Measurements from ENCODE around the gene TTC39A.

Gene TTC39A

GRCh38 chr1:51247499-51247898 is 82.9 kb downstream of the TTC39A start:
- TF ChIP-seq CTCF (IDR thresholded peaks at IDR 0.05; ENCODE audit: insufficient read depth, low read length, missing control alignments), result no peak
- no peak for DNase-seq (ENCODE audit: low read depth, low spot score)
- ChIA-PET POLR2A (no interaction called here), CTCF (interaction anchor here (1.2 kb wide), 1 partner anchor 49 kb away, joined by 7 read pairs; no protein-coding TSS in a partner anchor)
- H3K4me3 ChIP-seq (ENCODE audit: low read depth, low read length), result no peak overlapping the region

- ChIA-PET CTCF (interaction anchor here (1.2 kb wide), 1 partner anchor 50 kb away, joined by 7 read pairs; no protein-coding TSS in a partner anchor), POLR2A (no interaction called here)
- DNase-seq (ENCODE audit: low read depth, low spot score), result no peak
- H3K4me3 ChIP-seq (ENCODE audit: low read depth, low read length), result no peak overlapping the region
- no peak for TF ChIP-seq CTCF (IDR thresholded peaks at IDR 0.05; ENCODE audit: insufficient read depth, low read length, missing control alignments)
Observed at GRCh38 chr1:51247022-51247421, 83.3 kb downstream of the TTC39A start.

GRCh38 chr1:51242546-51242945 is 87.8 kb downstream of the TTC39A start:
- H3K4me3 ChIP-seq (ENCODE audit: low read depth, low read length), result no peak overlapping the region
- CTCF ChIA-PET, result interaction anchor here (1.3 to 1.8 kb wide), 3 partner anchors 18 to 53 kb away, joined by 3 to 4 read pairs (median 3); no protein-coding TSS in a partner anchor
- DNase-seq (ENCODE audit: low read depth, low spot score), result no peak
- POLR2A ChIA-PET, result no interaction called here
- no peak for TF ChIP-seq CTCF (IDR thresholded peaks at IDR 0.05; ENCODE audit: insufficient read depth, low read length, missing control alignments)

GRCh38 chr1:51241119-51241518 is 89.2 kb downstream of the TTC39A start:
- H3K4me3 ChIP-seq (ENCODE audit: low read depth, low read length), result no peak overlapping the region
- ChIA-PET POLR2A (no interaction called here), CTCF (interaction anchor here (1.3 to 1.8 kb wide), 2 partner anchors 15 to 55 kb away, joined by 4 read pairs; no protein-coding TSS in a partner anchor)
- DNase-seq (ENCODE audit: low read depth, low spot score), result no peak
- TF ChIP-seq CTCF (IDR thresholded peaks at IDR 0.05; ENCODE audit: insufficient read depth, low read length, missing control alignments), result no peak

- no peak for TF ChIP-seq CTCF (IDR thresholded peaks at IDR 0.05; ENCODE audit: insufficient read depth, low read length, missing control alignments)
- ChIA-PET CTCF (interaction anchor here (2.7 kb wide), 1 partner anchor 57 kb away, joined by 10 read pairs; no protein-coding TSS in a partner anchor), POLR2A (no interaction called here)
- no peak for DNase-seq (ENCODE audit: low read depth, low spot score)
- no peak overlapping the region for H3K4me3 ChIP-seq (ENCODE audit: low read depth, low read length)
Observed at GRCh38 chr1:51240084-51240483, 90.3 kb downstream of the TTC39A start.

GRCh38 chr1:51238034-51238403 is 92.3 kb downstream of the TTC39A start:
- CTCF ChIA-PET, result interaction anchor here (1.0 to 2.7 kb wide), 5 partner anchors 47 to 463 kb away, joined by 3 to 10 read pairs (median 3); no protein-coding TSS in a partner anchor
- TF ChIP-seq CTCF (IDR thresholded peaks at IDR 0.05; ENCODE audit: insufficient read depth, low read length, missing control alignments), result no peak
- DNase-seq (ENCODE audit: low read depth, low spot score), result no peak
- H3K4me3 ChIP-seq (ENCODE audit: low read depth, low read length), result peak overlapping the region; percentile 96
- POLR2A ChIA-PET, result interaction anchor here (0.6 kb wide), 1 partner anchor 76 kb away, joined by 3 read pairs; no protein-coding TSS in a partner anchor

All from AG04449 (cell line).